D721Med (cell line): ENCODE results near the gene LRFN2.

Experiments used
- DNase-seq: peaks from one replicate; pipeline ENCODE4 v3.0.0; 2011; ENCODE audit warnings: low spot score; ENCODE audit not compliant: insufficient read length
- FAIRE-seq: peaks from 2 replicates; lab custom pipeline; 2011; peaks lifted over from hg19 to GRCh38; lab: Jason Lieb, UNC
- CTCF ChIP-seq: IDR thresholded peaks from 2 replicates; pipeline ENCODE4 v1.5.1; 2012; ENCODE audit warnings: mild to moderate bottlenecking, control low read depth; ENCODE audit not compliant: insufficient read depth; ENCODE audit errors: missing control alignments

The LRFN2 gene

GRCh38 chr6:40485795-40486194 is 101.4 kb downstream of the LRFN2 start:
- no peak for TF ChIP-seq CTCF
- FAIRE-seq (peak; percentile 35), DNase-seq (no peak)

GRCh38 chr6:40485300-40485699 is 101.9 kb downstream of the LRFN2 start:
- TF ChIP-seq CTCF = no peak
- no peak for DNase-seq
- peak; percentile 91 for FAIRE-seq

- FAIRE-seq (no peak), DNase-seq (no peak)
- TF ChIP-seq CTCF = no peak
Observed at GRCh38 chr6:40484066-40484465, 103.1 kb downstream of the LRFN2 start.

GRCh38 chr6:40482532-40482931 is 104.6 kb downstream of the LRFN2 start:
- TF ChIP-seq CTCF = no peak
- FAIRE-seq = no peak

GRCh38 chr6:40480678-40481077 is 106.5 kb downstream of the LRFN2 start:
- no peak for FAIRE-seq
- TF ChIP-seq CTCF = no peak

More at GRCh38 chr6:40482532-40482931, 104.6 kb downstream of the LRFN2 start:
- no peak for DNase-seq

GRCh38 chr6:40479706-40480105 is 107.5 kb downstream of the LRFN2 start:
- no peak for FAIRE-seq
- TF ChIP-seq CTCF = no peak

More at GRCh38 chr6:40480678-40481077, 106.5 kb downstream of the LRFN2 start:
- no peak for DNase-seq

GRCh38 chr6:40477246-40478126 is 109.7 kb downstream of the LRFN2 start:
- no peak for TF ChIP-seq CTCF
- no peak for FAIRE-seq
- DNase-seq = no peak

More at GRCh38 chr6:40479706-40480105, 107.5 kb downstream of the LRFN2 start:
- no peak for DNase-seq
